Large intestine (tissue), 3 donors: ENCODE results near the gene TRIL. TPM values are rescaled to one million over a fixed set of nuclear protein-coding genes. Genes with fewer than 3 reads are reported as not detected.

ENCODE experiments used
- DNase-seq, 2 donors: peaks; one replicate each; pipeline versions ENCODE4 v3.0.0 to v3.0.0-alpha.2; 2013
- H3K27ac ChIP-seq: one replicate; pipeline ENCODE4 v1.5.1; 2013; ENCODE audit warnings: low read length
- H3K27me3 ChIP-seq: 2 replicates; pipeline ENCODE4 v1.6.1; 2013; ENCODE audit warnings: low read length; ENCODE audit not compliant: control insufficient read depth, insufficient read depth
- H3K36me3 ChIP-seq: 2 replicates; pipeline ENCODE4 v1.6.1; 2013; ENCODE audit warnings: low read length; ENCODE audit not compliant: control insufficient read depth, insufficient read depth
- H3K4me1 ChIP-seq: one replicate; pipeline ENCODE4 v1.6.1; 2013; ENCODE audit warnings: low read length; ENCODE audit not compliant: control insufficient read depth, insufficient read depth
- H3K4me3 ChIP-seq: one replicate; pipeline ENCODE4 v1.5.1; 2013; ENCODE audit warnings: low read length
- H3K9me3 ChIP-seq: one replicate; pipeline ENCODE4 v1.6.1; 2013; ENCODE audit warnings: mild to moderate bottlenecking, low read depth, low read length, moderate library complexity; ENCODE audit not compliant: control insufficient read depth
- WGBS: methylation state at CpG from one replicate; pipeline ENCODE4 v1.1.5; 2013; ENCODE audit warnings: low lambda C conversion rate; ENCODE audit not compliant: insufficient coverage; 5-methylcytosine and 5-hydroxymethylcytosine counted together
- polyA plus RNA-seq: library from polyadenylated mRNA; unstranded; fragments of 120-200 nt; gene quantifications from one replicate; pipeline ENCODE4 v1.2.1, GENCODE V29; 2013

The TRIL gene
- polyA plus RNA-seq, 1 donor = 6.3 TPM

DNA sequence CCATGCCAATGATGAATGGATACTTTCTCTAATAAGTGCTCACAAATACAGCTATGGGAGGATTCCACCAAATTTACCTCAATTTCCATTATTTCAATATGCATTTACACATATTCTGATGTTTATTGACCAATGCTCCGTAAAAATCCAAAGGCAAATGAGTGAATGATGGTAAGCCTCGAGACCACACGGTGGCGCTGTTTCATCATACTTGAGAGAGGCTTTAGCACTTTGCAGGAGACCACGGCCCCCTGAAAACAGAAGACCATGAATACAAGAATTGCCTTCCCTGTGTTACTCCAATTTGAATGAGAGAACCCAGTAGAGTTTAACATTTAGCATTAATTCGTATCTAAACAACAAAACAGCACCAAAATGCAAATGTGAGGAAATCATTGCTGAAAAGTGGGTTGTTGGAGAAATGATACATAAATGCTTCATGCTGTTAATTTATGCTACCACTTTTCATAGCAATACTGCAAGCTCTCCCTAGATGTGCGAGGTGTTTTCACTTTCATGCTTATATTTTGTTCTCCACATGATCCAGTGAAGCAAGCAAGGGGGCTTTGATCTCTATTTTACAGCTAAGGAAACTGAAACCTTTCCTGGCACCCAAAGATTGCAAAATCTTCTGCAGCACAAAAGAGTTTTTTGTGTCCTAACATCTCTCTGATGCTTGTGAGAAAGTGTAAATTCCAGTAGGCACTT lies 35.4 kb downstream of the TRIL start:
- Histone ChIP-seq H3K9me3 (no peaks in the 10 kb centered on the region), H3K36me3 (no peaks in the 10 kb centered on the region), H3K27me3 (no peaks in the 10 kb centered on the region), H3K4me3 (no peak overlapping the region), H3K4me1 (no peaks in the 10 kb centered on the region), H3K27ac (no peak overlapping the region)
- DNase-seq = peak; percentile 73 to 74
- WGBS = 0% methylated on average over 1 of the region's 7 CpGs

DNA sequence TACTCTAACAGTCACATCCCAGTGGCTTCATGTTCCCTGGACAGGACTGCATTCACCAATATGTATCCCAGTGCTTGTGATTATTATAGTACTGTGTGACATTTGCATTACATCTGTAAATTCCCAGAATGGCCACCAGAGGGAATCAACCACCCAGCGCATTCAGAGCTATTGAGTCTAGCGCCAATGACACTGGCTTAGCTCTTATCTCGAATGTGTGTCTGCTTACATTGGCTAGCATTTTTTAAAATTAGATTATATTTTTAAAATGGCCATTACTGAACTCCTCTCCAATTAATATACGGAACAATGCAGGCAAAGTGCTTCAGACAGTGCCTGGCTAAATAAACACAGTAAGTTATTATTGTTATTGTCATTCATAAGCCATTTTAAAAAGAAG lies 36.3 kb downstream of the TRIL start:
- H3K36me3 ChIP-seq = no peaks in the 10 kb centered on the region
- WGBS = no CpG with 5 or more reads among the region's 4 CpGs
- no peak overlapping the region for H3K27ac ChIP-seq
- H3K27me3 ChIP-seq = no peaks in the 10 kb centered on the region
- no peak overlapping the region for H3K4me3 ChIP-seq
- no peaks in the 10 kb centered on the region for H3K9me3 ChIP-seq
- H3K4me1 ChIP-seq = no peaks in the 10 kb centered on the region
- DNase-seq = peak; percentile 61 to 67

DNA sequence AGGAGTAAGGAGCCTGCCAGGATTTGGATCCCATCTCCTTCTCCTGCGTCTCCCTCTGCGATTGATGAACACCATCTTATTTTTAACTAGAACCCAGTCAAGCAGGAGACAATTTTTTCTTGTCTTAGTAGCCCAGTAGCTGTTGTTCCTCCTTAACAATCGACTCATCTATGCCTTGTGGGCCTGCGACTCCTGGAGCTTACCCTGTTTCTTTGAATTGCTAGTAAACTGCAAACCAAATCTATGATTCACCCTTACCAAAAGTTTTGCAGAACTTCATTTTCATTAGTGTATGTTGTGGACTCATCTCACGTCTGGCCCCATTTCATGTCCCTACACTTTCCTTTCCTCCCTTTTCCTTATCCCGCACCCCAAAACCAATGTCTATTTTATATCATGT lies 37.7 kb downstream of the TRIL start:
- Histone ChIP-seq H3K27me3 (no peaks in the 10 kb centered on the region), H3K9me3 (no peaks in the 10 kb centered on the region), H3K36me3 (no peaks in the 10 kb centered on the region), H3K4me1 (no peaks in the 10 kb centered on the region), H3K4me3 (no peak overlapping the region), H3K27ac (no peak overlapping the region)
- no peak for DNase-seq
- WGBS = 90% methylated on average over 4 of the region's 6 CpGs

DNA sequence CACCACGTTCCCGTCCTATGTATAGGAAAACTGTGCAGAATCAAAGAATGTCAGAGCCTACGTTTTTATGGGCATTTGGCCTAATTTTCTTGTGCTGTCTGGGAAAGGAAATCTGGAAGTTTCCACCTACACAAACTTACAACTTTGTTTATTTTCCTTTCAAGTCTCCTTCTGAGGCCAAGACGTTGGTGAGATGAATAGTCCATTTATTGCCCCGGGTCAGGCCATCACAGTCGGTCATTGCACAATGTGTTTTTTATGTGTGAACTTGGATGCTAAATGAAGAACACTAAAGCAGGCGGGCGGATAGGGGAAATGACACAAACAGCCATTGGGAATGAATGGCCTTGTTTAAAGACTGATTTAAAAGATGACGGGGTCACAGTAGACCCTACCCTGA lies 38.6 kb downstream of the TRIL start:
- H3K27ac ChIP-seq = no peak overlapping the region
- no peaks in the 10 kb centered on the region for H3K27me3 ChIP-seq
- WGBS = 86% methylated on average over 1 of the region's 9 CpGs
- DNase-seq = no peak
- H3K9me3 ChIP-seq = no peaks in the 10 kb centered on the region
- H3K36me3 ChIP-seq = no peaks in the 10 kb centered on the region
- H3K4me3 ChIP-seq = no peak overlapping the region
- H3K4me1 ChIP-seq = no peaks in the 10 kb centered on the region

DNA sequence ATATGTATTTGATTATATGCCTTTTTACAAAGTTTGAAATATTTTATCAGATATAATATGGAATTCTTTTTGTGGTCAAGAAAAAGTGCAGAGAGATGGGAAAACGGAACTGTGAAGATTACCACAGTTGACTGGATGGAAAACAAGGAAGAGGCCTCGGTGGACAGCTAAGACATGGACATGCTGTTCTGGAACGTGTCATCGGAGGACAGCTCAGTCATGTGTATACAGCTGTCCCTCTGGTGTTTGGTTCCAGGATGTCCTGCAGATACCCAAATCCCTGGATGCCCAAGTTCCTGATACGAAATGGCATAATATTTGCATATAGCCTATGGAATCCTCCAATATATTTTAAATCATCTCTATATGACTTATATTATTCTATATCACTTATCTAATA lies 49.4 kb downstream of the TRIL start:
- Histone ChIP-seq H3K36me3 (no peaks in the 10 kb centered on the region), H3K4me1 (no peaks in the 10 kb centered on the region), H3K4me3 (no peak overlapping the region), H3K27me3 (no peaks in the 10 kb centered on the region), H3K27ac (no peak overlapping the region), H3K9me3 (no peaks in the 10 kb centered on the region)
- no CpG with 5 or more reads among the region's 5 CpGs for WGBS
- DNase-seq = no peak

DNA sequence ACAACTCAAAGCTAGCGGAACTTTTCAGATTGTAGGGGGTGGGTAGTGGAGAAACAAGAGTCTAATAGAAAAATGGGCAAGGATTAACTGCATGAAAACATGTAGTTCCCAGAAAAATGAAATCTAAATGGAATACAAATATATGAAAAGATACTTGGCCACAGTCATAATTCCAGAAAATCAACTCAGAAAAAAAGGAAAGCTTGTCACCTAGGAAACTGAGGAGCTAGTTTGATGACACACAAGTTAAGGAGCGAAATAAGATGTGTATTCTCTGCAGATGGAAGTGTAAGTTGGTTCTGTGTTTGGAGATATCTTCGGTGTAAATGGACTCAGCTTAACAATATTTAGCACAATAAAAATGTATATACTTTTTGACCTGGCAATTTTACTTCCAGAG lies 52.7 kb downstream of the TRIL start:
- no peak overlapping the region for H3K27ac ChIP-seq
- no peak overlapping the region for H3K4me3 ChIP-seq
- H3K27me3 ChIP-seq = no peaks in the 10 kb centered on the region
- DNase-seq = no peak
- no peaks in the 10 kb centered on the region for H3K36me3 ChIP-seq
- H3K9me3 ChIP-seq = no peaks in the 10 kb centered on the region
- no peaks in the 10 kb centered on the region for H3K4me1 ChIP-seq
- WGBS = 100% methylated on average over 2 of the region's 3 CpGs

DNA sequence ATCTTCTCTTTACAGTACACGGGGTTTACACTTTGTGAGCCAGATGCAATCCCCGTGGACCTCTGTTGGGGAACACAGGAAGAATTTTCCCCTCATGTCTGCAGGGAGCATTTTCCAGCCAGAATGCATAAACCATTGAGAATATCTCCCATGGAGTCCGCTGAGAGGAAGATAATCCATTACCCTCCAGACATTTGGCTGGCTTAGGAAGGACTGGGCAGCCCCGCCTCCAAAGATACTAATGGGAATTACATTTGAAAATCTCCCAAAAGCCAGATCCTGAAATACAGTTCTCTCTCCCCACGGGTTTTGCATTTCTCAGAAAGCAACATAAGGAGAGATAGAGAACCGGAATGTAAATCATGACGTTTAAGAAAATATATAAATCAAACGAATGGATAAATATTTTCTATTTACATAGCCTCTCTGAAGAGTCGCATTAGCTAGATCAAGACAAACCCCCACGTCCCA lies 53.5 kb downstream of the TRIL start:
- no peak overlapping the region for H3K27ac ChIP-seq
- H3K27me3 ChIP-seq = no peaks in the 10 kb centered on the region
- H3K4me1 ChIP-seq = no peaks in the 10 kb centered on the region
- no peaks in the 10 kb centered on the region for H3K36me3 ChIP-seq
- no peak for DNase-seq
- H3K4me3 ChIP-seq = no peak overlapping the region
- no peaks in the 10 kb centered on the region for H3K9me3 ChIP-seq
- 87% methylated on average over 4 of the region's 10 CpGs for WGBS

DNA sequence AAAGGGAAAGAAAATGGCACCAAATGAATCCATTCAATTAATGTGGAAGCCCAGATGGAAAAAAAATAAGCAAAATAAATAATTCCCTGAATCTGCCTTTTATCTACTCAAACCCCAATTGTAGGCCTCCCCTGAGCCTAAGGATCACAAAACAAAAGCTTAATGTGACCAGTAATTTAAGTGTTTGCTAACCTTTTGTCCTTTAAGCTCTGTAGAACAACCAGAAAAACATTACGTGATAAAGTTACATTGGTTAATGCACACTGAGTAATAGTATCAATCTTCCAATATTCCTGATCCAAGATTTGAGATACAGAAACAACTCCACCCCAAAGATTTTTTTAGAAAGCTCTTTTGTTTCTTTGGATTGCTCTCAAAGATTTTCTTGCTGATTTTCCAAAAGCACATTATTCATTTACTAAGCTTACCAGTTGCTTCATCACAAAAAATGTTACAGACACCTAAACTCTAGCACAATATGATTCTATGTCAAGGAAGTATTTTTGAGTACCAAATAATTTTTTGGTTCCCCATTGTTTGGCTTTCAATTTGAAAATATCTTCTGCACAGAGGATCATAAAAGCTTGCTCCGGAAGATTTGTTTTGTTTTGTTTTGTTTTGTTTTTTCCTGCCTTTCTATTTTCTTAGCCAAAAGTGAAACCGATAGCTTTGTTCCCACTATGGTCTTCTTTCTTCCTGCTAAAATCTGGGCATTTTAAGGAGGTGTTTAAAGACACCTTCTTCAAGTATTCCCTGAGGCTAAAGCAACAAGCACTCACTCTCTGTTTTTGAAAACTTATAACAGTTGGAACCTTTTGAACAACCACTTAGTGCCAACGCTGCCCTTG lies 54.2 kb downstream of the TRIL start:
- no peaks in the 10 kb centered on the region for H3K27me3 ChIP-seq
- H3K9me3 ChIP-seq = no peaks in the 10 kb centered on the region
- WGBS = 92% methylated on average over 2 of the region's 4 CpGs
- no peak overlapping the region for H3K27ac ChIP-seq
- no peaks in the 10 kb centered on the region for H3K4me1 ChIP-seq
- no peak for DNase-seq
- no peak overlapping the region for H3K4me3 ChIP-seq
- no peaks in the 10 kb centered on the region for H3K36me3 ChIP-seq

Other genes with a start within 250 kb of the TRIL start
- gene CPVL, start 188.2 kb upstream of the TRIL start, polyA plus RNA-seq = 333 TPM
- gene CHN2, start 236.4 kb upstream of the TRIL start, polyA plus RNA-seq = 33.6 TPM